Stimulated activated CD8-positive, alpha-beta memory T cell treated with anti-CD3 and anti-CD28 coated beads, Interleukin-7, amount 100 ng/mL, for 1 hour (primary cell): Measurements from ENCODE around the gene FGF21.
A peak's percentile ranks its signal among the peaks of the same experiment; 100 is the strongest.
"Not testable (repeated sequence)": the region's sequence is repeated elsewhere in the genome, so short reads cannot be mapped to it uniquely, and the experiment has no call there.

Source experiments
- DNase-seq, 2 donors: peaks; one replicate each; pipeline ENCODE4 v3.0.0-alpha.2; 2020; ENCODE audit warnings: low read depth in 2 of 2

FGF21 gene

GRCh38 chr19:48786422-48786821, 31.1 kb downstream of the FGF21 start:
- not testable (repeated sequence) for DNase-seq

- DNase-seq: not testable (repeated sequence)
Observed at GRCh38 chr19:48787331-48787730, 32.0 kb downstream of the FGF21 start.

- DNase-seq: no peak
Observed at GRCh38 chr19:48793271-48793670, 37.9 kb downstream of the FGF21 start.

GRCh38 chr19:48794291-48794690, 39.0 kb downstream of the FGF21 start:
- DNase-seq: no peak

- DNase-seq: peak; percentile 59 to 72
Observed at GRCh38 chr19:48795055-48795684, 39.8 kb downstream of the FGF21 start.

GRCh38 chr19:48795685-48796070, 40.4 kb downstream of the FGF21 start:
- no peak for DNase-seq

GRCh38 chr19:48796298-48797083, 41.2 kb downstream of the FGF21 start:
- DNase-seq: no peak

GRCh38 chr19:48797103-48797502, 41.8 kb downstream of the FGF21 start:
- DNase-seq: no peak

- DNase-seq: no peak
Observed at GRCh38 chr19:48798937-48799336, 43.6 kb downstream of the FGF21 start.

GRCh38 chr19:48799358-48800300, 44.3 kb downstream of the FGF21 start:
- DNase-seq: no peak

- DNase-seq: no peak
Observed at GRCh38 chr19:48802623-48803022, 47.3 kb downstream of the FGF21 start.

- DNase-seq: no peak
Observed at GRCh38 chr19:48804496-48804895, 49.2 kb downstream of the FGF21 start.

GRCh38 chr19:48805452-48805851, 50.1 kb downstream of the FGF21 start:
- DNase-seq: no peak

- DNase-seq: no peak
Observed at GRCh38 chr19:48806518-48806817, 51.1 kb downstream of the FGF21 start.

GRCh38 chr19:48806818-48807589, 51.7 kb downstream of the FGF21 start:
- DNase-seq: no peak

- DNase-seq: no peak
Observed at GRCh38 chr19:48807590-48808308, 52.4 kb downstream of the FGF21 start.
